NB4 (cell line): ENCODE data around the gene IFT122.
"Not testable (repeated sequence)": the region's sequence is repeated elsewhere in the genome, so short reads cannot be mapped to it uniquely, and the experiment has no call there.

Source experiments
- POLR2A ChIP-seq: IDR thresholded peaks from 2 replicates; pipeline ENCODE4 v1.6.1; 2011; ENCODE audit warnings: mild to moderate bottlenecking; ENCODE audit not compliant: insufficient read length; ENCODE audit errors: extremely low read depth
- TF ChIP-seq, protein P1 (sequence below): IDR thresholded peaks from one replicate; pipeline ENCODE4 v1.5.1; 2012; ENCODE audit warnings: low read depth, low read length
- TF ChIP-seq, protein P2 (sequence below): IDR thresholded peaks from 2 replicates; pipeline ENCODE4 v1.6.1; 2011; ENCODE audit warnings: low read depth, low read length

DNA sequence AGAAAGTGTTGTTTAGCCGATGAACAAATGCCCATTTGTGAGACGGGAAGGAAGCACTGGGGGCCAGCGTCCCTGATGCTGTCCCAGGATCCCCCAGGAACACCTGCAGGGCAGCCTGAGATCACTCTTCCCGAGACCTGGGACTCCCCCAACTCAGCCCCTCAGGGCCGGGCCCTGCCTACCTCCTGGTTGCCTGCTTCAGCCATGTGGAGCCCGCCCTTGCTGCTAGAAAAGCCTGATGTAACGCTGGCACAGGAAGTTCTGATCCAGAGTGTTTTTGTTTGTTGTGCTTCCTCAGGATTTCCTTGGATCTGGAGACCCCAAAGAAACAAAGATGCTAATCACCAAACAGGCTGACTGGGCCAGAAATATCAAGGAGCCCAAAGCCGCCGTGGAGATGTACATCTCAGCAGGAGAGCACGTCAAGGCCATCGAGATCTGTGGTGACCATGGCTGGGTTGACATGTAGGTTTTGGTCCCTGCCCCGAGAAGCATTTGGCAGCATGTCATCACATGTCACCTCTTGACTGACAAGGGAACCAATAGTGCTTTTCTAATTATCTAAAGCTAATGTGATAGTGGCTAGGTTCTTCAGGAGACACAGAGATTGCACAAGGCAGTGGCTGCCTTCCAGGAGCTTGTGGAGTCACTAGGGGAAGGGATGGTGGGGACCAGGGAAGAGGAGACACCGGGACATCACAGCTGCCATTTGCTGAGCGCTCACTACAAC lies 59.7 kb downstream of the IFT122 start:
- TF ChIP-seq, protein P1, sequence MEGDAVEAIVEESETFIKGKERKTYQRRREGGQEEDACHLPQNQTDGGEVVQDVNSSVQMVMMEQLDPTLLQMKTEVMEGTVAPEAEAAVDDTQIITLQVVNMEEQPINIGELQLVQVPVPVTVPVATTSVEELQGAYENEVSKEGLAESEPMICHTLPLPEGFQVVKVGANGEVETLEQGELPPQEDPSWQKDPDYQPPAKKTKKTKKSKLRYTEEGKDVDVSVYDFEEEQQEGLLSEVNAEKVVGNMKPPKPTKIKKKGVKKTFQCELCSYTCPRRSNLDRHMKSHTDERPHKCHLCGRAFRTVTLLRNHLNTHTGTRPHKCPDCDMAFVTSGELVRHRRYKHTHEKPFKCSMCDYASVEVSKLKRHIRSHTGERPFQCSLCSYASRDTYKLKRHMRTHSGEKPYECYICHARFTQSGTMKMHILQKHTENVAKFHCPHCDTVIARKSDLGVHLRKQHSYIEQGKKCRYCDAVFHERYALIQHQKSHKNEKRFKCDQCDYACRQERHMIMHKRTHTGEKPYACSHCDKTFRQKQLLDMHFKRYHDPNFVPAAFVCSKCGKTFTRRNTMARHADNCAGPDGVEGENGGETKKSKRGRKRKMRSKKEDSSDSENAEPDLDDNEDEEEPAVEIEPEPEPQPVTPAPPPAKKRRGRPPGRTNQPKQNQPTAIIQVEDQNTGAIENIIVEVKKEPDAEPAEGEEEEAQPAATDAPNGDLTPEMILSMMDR: not testable (repeated sequence)
- not testable (repeated sequence) for TF ChIP-seq POLR2A
- TF ChIP-seq, protein P2, sequence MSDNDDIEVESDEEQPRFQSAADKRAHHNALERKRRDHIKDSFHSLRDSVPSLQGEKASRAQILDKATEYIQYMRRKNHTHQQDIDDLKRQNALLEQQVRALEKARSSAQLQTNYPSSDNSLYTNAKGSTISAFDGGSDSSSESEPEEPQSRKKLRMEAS: not testable (repeated sequence)
